Activated CD8-positive, alpha-beta T cell treated with anti-CD3 and anti-CD28 coated beads, Interleukin-2, amount 10 ng/mL, durations not matched to agents 7 days and 5 days (primary cell): ENCODE results near the gene JUP. TPM values are rescaled to one million over a fixed set of nuclear protein-coding genes. Genes with fewer than 3 reads are reported as not detected.
"Not testable (repeated sequence)": the region's sequence is repeated elsewhere in the genome, so short reads cannot be mapped to it uniquely, and the experiment has no call there.

Experiments used
- ATAC-seq: fragments of 150-1000 bp; cut with Tn5 transposase; one replicate; pipeline ENCODE4 v1.10.0; 2021; ENCODE audit warnings: moderate library complexity
- CTCF ChIA-PET: fragments of 350-600 bp; sonication (Branson Sonifier 250); formaldehyde crosslinking; loops from one replicate; lab custom pipeline; 2021; ENCODE audit warnings: antibody characterized with exemption; lab: Charles Lee
- POLR2A ChIA-PET: fragments of 350-600 bp; sonication (Branson Sonifier 250); formaldehyde crosslinking; loops from one replicate; lab custom pipeline; 2021; ENCODE audit warnings: antibody characterized with exemption; lab: Charles Lee
- DNase-seq: peaks from one replicate; pipeline ENCODE4 v3.0.0-alpha.2; 2020
- H3K27ac Mint-ChIP-seq: one replicate; pipeline ENCODE4 v1.8.0; 2021; ENCODE audit warnings: mild to moderate bottlenecking, mixed read lengths
- H3K27me3 Mint-ChIP-seq: one replicate; pipeline ENCODE4 v1.8.0; 2021; ENCODE audit warnings: low read depth, mixed read lengths
- H3K36me3 Mint-ChIP-seq: one replicate; pipeline ENCODE4 v1.8.0; 2021; ENCODE audit warnings: low read depth, mixed read lengths
- H3K4me1 Mint-ChIP-seq: one replicate; pipeline ENCODE4 v1.8.0; 2021; ENCODE audit warnings: low read depth, mixed read lengths
- H3K4me3 Mint-ChIP-seq: one replicate; pipeline ENCODE4 v1.8.0; 2021; ENCODE audit warnings: mild to moderate bottlenecking, mixed read lengths
- H3K9me3 Mint-ChIP-seq: one replicate; pipeline ENCODE4 v1.8.0; 2022; ENCODE audit warnings: mixed read lengths; ENCODE audit not compliant: insufficient read depth
- total RNA-seq, 2 experiments: library from RNA; stranded (reverse); gene quantifications; one replicate each; pipeline ENCODE4 v1.2.3, GENCODE V29; 2021

The JUP gene
- total RNA-seq, 2 experiments from 2014 or later: 5.2 to 6.0 TPM

- H3K27me3 Mint-ChIP-seq: peaks cover 34% of the 10 kb centered on the region
- POLR2A ChIA-PET: no interaction called here
These were observed 509 bp upstream of the JUP start for GRCh38 chr17:41787021-41787418.

GRCh38 chr17:41785859-41786226 lies 668 bp downstream of the JUP start:
- H3K27me3 Mint-ChIP-seq: peaks cover 34% of the 10 kb centered on the region
- DNase-seq: no peak
- peaks cover 40% of the 10 kb centered on the region for H3K4me1 Mint-ChIP-seq
- no peak for ATAC-seq
- no peaks in the 10 kb centered on the region for H3K9me3 Mint-ChIP-seq
- no peak overlapping the region for H3K27ac Mint-ChIP-seq
- H3K4me3 Mint-ChIP-seq: peak overlapping the region; percentile 25
- H3K36me3 Mint-ChIP-seq: no peaks in the 10 kb centered on the region
- ChIA-PET CTCF (interaction anchor here (0.8 to 2.0 kb wide), 14 partner anchors 8 to 173 kb away, joined by 3 to 18 read pairs (median 4); partner anchors contain the start of gene P3H4), POLR2A (interaction anchor here (0.6 kb wide), 1 partner anchor 142 kb away, joined by 3 read pairs; no protein-coding TSS in a partner anchor)

More at GRCh38 chr17:41787021-41787418, 509 bp upstream of the JUP start:
- peak overlapping the region; percentile 53 for H3K4me3 Mint-ChIP-seq
- no peak overlapping the region for H3K27ac Mint-ChIP-seq
- H3K9me3 Mint-ChIP-seq: no peaks in the 10 kb centered on the region
- H3K36me3 Mint-ChIP-seq: no peaks in the 10 kb centered on the region
- DNase-seq: no peak
- H3K4me1 Mint-ChIP-seq: peaks cover 40% of the 10 kb centered on the region
- CTCF ChIA-PET: interaction anchor here (1.0 to 2.0 kb wide), 10 partner anchors 9 to 91 kb away, joined by 3 to 18 read pairs (median 5); partner anchors contain the start of gene P3H4
- ATAC-seq: no peak

DNA sequence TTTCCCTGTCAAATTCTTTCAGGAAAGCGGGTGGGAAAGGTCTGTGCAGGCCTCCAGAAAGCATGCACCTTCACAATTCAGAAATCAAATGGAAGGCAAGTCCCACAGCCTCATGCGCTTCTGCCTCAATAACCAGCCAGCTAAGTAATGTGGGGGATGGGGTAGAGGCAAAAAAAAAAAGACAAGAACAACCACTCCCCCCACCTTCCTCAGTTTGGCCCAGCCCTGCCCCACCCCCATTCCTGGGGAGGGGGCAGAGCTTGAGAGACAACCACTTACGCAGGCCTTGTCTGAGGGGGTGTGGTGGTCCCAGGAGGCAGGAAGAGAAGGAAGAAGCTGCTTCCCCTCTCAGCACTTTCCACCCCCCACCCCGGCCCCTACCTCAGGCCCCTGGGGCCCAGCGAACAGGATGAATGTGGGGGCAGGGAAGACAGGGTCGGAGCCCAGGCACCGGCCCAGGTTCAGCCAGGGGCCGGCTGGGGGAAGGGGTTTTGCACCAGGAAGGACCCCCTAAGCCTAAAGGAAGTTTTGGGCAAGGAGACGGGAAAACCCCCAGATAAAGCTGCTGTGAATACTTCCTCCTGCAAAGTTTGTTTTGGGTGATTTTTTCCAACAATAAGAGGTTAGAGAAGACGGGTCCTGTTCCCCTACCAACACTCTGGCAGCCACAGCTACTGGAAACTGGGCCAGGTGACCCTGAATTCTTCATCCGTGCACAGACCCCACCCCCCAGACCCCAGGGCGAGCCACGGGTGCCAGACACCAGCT lies 1.2 kb downstream of the JUP start:
- ChIA-PET POLR2A (no interaction called here), CTCF (interaction anchor here (0.8 to 2.0 kb wide), 10 partner anchors 8 to 174 kb away, joined by 3 to 18 read pairs (median 4); partner anchors contain the start of gene P3H4)
- H3K27me3 Mint-ChIP-seq: peaks cover 31% of the 10 kb centered on the region
- ATAC-seq (no peak), DNase-seq (no peak)
- peaks cover 35% of the 10 kb centered on the region for H3K4me1 Mint-ChIP-seq
- peak overlapping the region; percentile 25 for H3K4me3 Mint-ChIP-seq
- no peak overlapping the region for H3K27ac Mint-ChIP-seq
- H3K36me3 Mint-ChIP-seq: no peaks in the 10 kb centered on the region
- H3K9me3 Mint-ChIP-seq: no peaks in the 10 kb centered on the region

GRCh38 chr17:41784207-41784744 lies 2.2 kb downstream of the JUP start:
- Mint-ChIP-seq H3K4me1 (peaks cover 35% of the 10 kb centered on the region), H3K27me3 (peaks cover 29% of the 10 kb centered on the region), H3K36me3 (no peaks in the 10 kb centered on the region), H3K9me3 (no peaks in the 10 kb centered on the region), H3K4me3 (no peak overlapping the region), H3K27ac (no peak overlapping the region)
- no peak for ATAC-seq
- CTCF ChIA-PET: interaction anchor here (1.5 kb wide), 1 partner anchor 27 kb away, joined by 3 read pairs; the partner anchor contains the start of gene P3H4
- DNase-seq: no peak
- POLR2A ChIA-PET: no interaction called here

DNA sequence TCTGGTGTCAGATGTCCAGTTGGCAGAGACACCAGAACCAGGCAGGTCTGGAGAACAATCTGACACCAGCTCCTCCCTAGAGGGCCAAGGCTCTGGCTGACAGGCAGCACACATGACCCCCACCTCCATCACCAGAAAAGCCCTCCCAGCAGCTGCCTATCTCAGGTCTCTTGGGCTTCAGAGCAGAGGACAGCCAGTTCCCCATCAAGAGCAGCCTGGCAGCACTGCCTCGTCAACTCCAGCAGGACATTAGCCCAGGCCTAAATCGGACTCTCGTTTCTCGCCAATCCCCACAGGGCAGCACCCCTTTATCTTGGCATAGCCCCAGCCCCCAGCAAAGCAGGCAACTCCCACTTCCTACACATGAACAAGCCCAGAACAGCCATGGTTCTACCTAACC lies 4.4 kb downstream of the JUP start:
- ATAC-seq (no peak), DNase-seq (no peak)
- CTCF ChIA-PET: no interaction called here
- Mint-ChIP-seq H3K4me1 (peaks cover 23% of the 10 kb centered on the region), H3K27me3 (peaks cover 21% of the 10 kb centered on the region), H3K36me3 (no peaks in the 10 kb centered on the region), H3K4me3 (no peak overlapping the region), H3K9me3 (no peaks in the 10 kb centered on the region), H3K27ac (no peak overlapping the region)
- POLR2A ChIA-PET: no interaction called here

- Mint-ChIP-seq H3K4me1 (peaks cover 18% of the 10 kb centered on the region), H3K27ac (no peak overlapping the region), H3K27me3 (peaks cover 17% of the 10 kb centered on the region), H3K4me3 (no peak overlapping the region), H3K9me3 (no peaks in the 10 kb centered on the region), H3K36me3 (no peaks in the 10 kb centered on the region)
- DNase-seq (no peak), ATAC-seq (no peak)
- ChIA-PET CTCF (no interaction called here), POLR2A (no interaction called here)
These were observed 5.0 kb downstream of the JUP start for GRCh38 chr17:41781404-41782110.

DNA sequence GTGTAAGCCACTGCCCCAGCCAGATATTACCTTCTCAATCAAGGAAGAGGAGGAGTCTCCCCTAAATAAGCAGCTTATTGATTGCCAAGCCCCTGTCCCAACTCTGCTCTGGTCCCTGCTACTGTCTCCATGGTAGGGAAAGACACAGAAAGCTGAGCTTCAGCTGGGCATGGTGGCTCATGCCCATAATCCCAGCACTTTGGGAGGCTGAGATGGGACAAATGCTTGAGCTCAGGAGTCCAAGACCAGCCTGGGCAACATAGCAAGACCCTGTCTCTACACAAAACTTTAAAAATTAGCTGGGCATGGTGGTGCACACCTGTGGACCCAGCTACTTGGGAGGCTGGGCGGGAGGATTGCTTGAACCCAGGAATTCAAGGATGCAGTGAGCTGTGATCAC lies 6.6 kb downstream of the JUP start:
- peaks cover 10% of the 10 kb centered on the region for H3K27me3 Mint-ChIP-seq
- ChIA-PET POLR2A (interaction anchor here (1.0 kb wide), 1 partner anchor 87 kb away, joined by 3 read pairs; no protein-coding TSS in a partner anchor), CTCF (no interaction called here)
- H3K4me1 Mint-ChIP-seq: peaks cover 8% of the 10 kb centered on the region
- no peak for DNase-seq
- H3K27ac Mint-ChIP-seq: no peak overlapping the region
- no peaks in the 10 kb centered on the region for H3K9me3 Mint-ChIP-seq
- no peak for ATAC-seq
- H3K36me3 Mint-ChIP-seq: no peaks in the 10 kb centered on the region
- H3K4me3 Mint-ChIP-seq: no peak overlapping the region

- DNase-seq: no peak
- CTCF ChIA-PET: interaction anchor here (0.8 to 1.5 kb wide), 3 partner anchors 9 to 40 kb away, joined by 3 to 5 read pairs (median 3); partner anchors contain the start of gene JUP
- Mint-ChIP-seq H3K27me3 (no peaks in the 10 kb centered on the region), H3K9me3 (no peaks in the 10 kb centered on the region), H3K36me3 (no peaks in the 10 kb centered on the region), H3K4me1 (no peaks in the 10 kb centered on the region), H3K27ac (no peak overlapping the region), H3K4me3 (no peak overlapping the region)
- ATAC-seq: no peak
- POLR2A ChIA-PET: no interaction called here
These were observed 8.8 kb downstream of the JUP start for GRCh38 chr17:41777574-41778188.

GRCh38 chr17:41777157-41777573 lies 9.3 kb downstream of the JUP start:
- no peaks in the 10 kb centered on the region for H3K36me3 Mint-ChIP-seq
- no peak overlapping the region for H3K27ac Mint-ChIP-seq
- no peak for DNase-seq
- ChIA-PET CTCF (interaction anchor here (1.5 kb wide), 1 partner anchor 9 kb away, joined by 3 read pairs; the partner anchor contains the start of gene JUP), POLR2A (no interaction called here)
- ATAC-seq: no peak
- no peaks in the 10 kb centered on the region for H3K9me3 Mint-ChIP-seq
- H3K27me3 Mint-ChIP-seq: no peaks in the 10 kb centered on the region
- no peak overlapping the region for H3K4me3 Mint-ChIP-seq
- H3K4me1 Mint-ChIP-seq: no peaks in the 10 kb centered on the region

GRCh38 chr17:41776262-41776900 lies 10.1 kb downstream of the JUP start:
- POLR2A ChIA-PET, DNase-seq, H3K27me3 Mint-ChIP-seq, H3K4me3 Mint-ChIP-seq, H3K27ac Mint-ChIP-seq, H3K36me3 Mint-ChIP-seq, H3K9me3 Mint-ChIP-seq, ATAC-seq, CTCF ChIA-PET, H3K4me1 Mint-ChIP-seq: not testable (repeated sequence)
